Fibroblast of lung (primary cell): Measurements from ENCODE around the gene ZNF766.

Source experiments
- CTCF ChIP-seq, 2 donors: IDR thresholded peaks in 1 of 2; conservative IDR thresholded peaks in 1 of 2; 1 replicate in 1 of 2; 2 replicates in 1 of 2; pipeline ENCODE4 v1.5.1; 2011 to 2012; ENCODE audit warnings: low read length in 2 of 2, control low read depth in 1 of 2, inconsistent platforms in 1 of 2, low read depth in 1 of 2, mild to moderate bottlenecking in 1 of 2
- EZH2 ChIP-seq: IDR thresholded peaks from 2 replicates; pipeline ENCODE4 v1.5.1; 2012; ENCODE audit warnings: low read length, control low read depth, mild to moderate bottlenecking; ENCODE audit errors: missing control alignments

- TF ChIP-seq CTCF (conservative IDR thresholded peaks at IDR 0.05 in 1 of 2, IDR thresholded peaks at IDR 0.05 in 1 of 2; ENCODE audit: low read depth in 1 of 2, low read length in 2 of 2), result no peak
- TF ChIP-seq EZH2, result no peak
Observed at GRCh38 chr19:52297601-52298364, 28.4 kb downstream of the ZNF766 start.
